Upper lobe of left lung (tissue), 4 donors: Measurements from ENCODE around the gene NBDY.

Source experiments
- CTCF ChIP-seq, 6 experiments: fragments of 450-650 bp in 4 of 6; fragments of 200-600 bp in 2 of 6; sonication (generic) in 2 of 6; IDR thresholded peaks; one replicate each; pipeline ENCODE4 v1.5.1; 2016 to 2019; ENCODE audit warnings: antibody characterized with exemption in 6 of 6
- EP300 ChIP-seq, 4 donors: sonication (generic); formaldehyde crosslinking; IDR thresholded peaks; one replicate each; pipeline ENCODE4 v1.5.1; 2017; ENCODE audit warnings: antibody characterized with exemption in 4 of 4, control low read depth in 2 of 4
- POLR2A ChIP-seq, 4 donors: fragments of 450-650 bp; IDR thresholded peaks; one replicate each; pipeline ENCODE4 v1.5.1; 2016 to 2017; ENCODE audit warnings: antibody characterized with exemption in 4 of 4, mild to moderate bottlenecking in 2 of 4
- POLR2AphosphoS5 ChIP-seq, 2 donors: sonication (generic); formaldehyde crosslinking; IDR thresholded peaks; one replicate each; pipeline ENCODE4 v1.5.1; 2017; ENCODE audit warnings: antibody characterized with exemption in 2 of 2

DNA sequence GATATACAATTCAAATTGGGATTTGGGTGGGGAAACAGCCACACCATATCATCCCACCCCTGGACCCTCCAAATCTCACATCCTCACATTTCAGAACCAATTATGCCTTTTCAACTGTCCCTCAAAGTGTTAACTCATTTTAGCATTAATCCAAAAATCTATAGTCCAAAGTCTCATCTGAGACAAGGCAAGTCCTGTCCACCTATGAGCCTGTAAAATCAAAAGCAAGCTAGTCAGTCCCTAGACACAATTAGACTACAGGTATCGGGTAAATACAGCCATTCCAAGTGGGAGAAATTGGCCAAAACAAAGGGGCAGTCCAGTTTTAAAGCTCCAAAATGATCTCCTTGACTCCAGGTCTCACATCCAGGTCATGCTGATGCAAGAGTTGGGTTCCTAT, 128.0 kb downstream of the NBDY start:
- TF ChIP-seq POLR2A (IDR thresholded peaks at IDR 0.05) (no peak), CTCF (IDR thresholded peaks at IDR 0.05) (no peak), POLR2AphosphoS5 (IDR thresholded peaks at IDR 0.05) (no peak), EP300 (IDR thresholded peaks at IDR 0.05) (no peak)
